Mucosa of descending colon (tissue), 3 donors: ENCODE data around the gene XKR8. TPM values are rescaled to one million over a fixed set of nuclear protein-coding genes. Genes with fewer than 3 reads are reported as not detected.

Experiments used
- ATAC-seq: fragments of 200-7000 bp; cut with Tn5 transposase; one replicate; pipeline ENCODE4 v1.9.1; 2020; ENCODE audit warnings: mild to moderate bottlenecking, moderate library complexity
- DNase-seq, 3 donors: peaks; one replicate each; pipeline ENCODE4 v3.0.0-alpha.2; 2020
- H3K36me3 ChIP-seq: fragments of 200-600 bp; one replicate; pipeline ENCODE4 v1.8.0; 2021; ENCODE audit warnings: low read depth, mild to moderate bottlenecking
- H3K4me1 ChIP-seq: fragments of 200-600 bp; one replicate; pipeline ENCODE4 v1.8.0; 2021; ENCODE audit warnings: low read depth, mild to moderate bottlenecking
- H3K4me3 ChIP-seq: fragments of 200-600 bp; one replicate; pipeline ENCODE4 v1.8.0; 2021; ENCODE audit warnings: mild to moderate bottlenecking
- H3K9me3 ChIP-seq: fragments of 200-600 bp; one replicate; pipeline ENCODE4 v1.8.0; 2021; ENCODE audit warnings: mild to moderate bottlenecking
- intact Hi-C, 2 donors: fragments of 100-400 bp; cut with DNase I in 1 of 2; cut with micrococcal nuclease in 1 of 2; formaldehyde crosslinking; loops; one replicate each; pipeline versions ENCODE4 v1.11.0 to v1.11.1; 2022; cut with DNase I, micrococcal nuclease
- total RNA-seq, 3 donors: library from RNA; stranded (reverse); fragmentation: NEBNext Ultra II Directional in 2 of 3; extraction: Animal tissue kit (Norgen Biotek cat#: 25700) in 2 of 3; gene quantifications; one replicate each; pipeline versions ENCODE4 v1.2.1 to v1.2.4, GENCODE V29; 2021 to 2023
- TF ChIP-seq, protein P1 (sequence below): fragments of 200-600 bp; IDR thresholded peaks from one replicate; pipeline ENCODE4 v1.8.0; 2022; ENCODE audit warnings: antibody characterized with exemption, mild to moderate bottlenecking
- donor health status: DM: no; HTN: no; CAD: no; lungs with moderate emphysema.
- donor health status: DM: no; HTN: no; CAD: no.
- donor health status: DM: no; HTN: yes; CAD: no.

The XKR8 gene
- total RNA-seq, 3 donors from 2014 or later = 8.2 to 9.8 (median 9.1) TPM

DNA sequence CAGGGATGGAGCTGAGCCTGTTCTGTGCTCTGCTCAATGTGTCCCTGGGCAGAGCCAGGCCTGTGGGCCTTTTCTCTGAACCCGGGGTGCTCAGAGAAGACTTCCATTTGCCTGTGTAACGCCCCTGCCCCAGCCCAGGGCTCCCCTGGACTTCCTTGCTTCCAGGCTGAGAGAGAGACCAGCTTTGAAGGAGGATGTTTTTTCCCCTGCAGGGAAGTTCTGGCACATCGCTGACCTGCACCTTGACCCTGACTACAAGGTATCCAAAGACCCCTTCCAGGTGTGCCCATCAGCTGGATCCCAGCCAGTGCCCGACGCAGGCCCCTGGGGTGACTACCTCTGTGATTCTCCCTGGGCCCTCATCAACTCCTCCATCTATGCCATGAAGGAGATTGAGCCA lies 14.8 kb upstream of the XKR8 start:
- DNase-seq (peak in 1 of 3 donors; percentile 37), ATAC-seq (no peak)
- Histone ChIP-seq H3K4me1 (no peaks in the 10 kb centered on the region), H3K36me3 (no peaks in the 10 kb centered on the region), H3K4me3 (no peak overlapping the region), H3K9me3 (no peaks in the 10 kb centered on the region)
- intact Hi-C loops = no loop called here
- TF ChIP-seq, protein P1, sequence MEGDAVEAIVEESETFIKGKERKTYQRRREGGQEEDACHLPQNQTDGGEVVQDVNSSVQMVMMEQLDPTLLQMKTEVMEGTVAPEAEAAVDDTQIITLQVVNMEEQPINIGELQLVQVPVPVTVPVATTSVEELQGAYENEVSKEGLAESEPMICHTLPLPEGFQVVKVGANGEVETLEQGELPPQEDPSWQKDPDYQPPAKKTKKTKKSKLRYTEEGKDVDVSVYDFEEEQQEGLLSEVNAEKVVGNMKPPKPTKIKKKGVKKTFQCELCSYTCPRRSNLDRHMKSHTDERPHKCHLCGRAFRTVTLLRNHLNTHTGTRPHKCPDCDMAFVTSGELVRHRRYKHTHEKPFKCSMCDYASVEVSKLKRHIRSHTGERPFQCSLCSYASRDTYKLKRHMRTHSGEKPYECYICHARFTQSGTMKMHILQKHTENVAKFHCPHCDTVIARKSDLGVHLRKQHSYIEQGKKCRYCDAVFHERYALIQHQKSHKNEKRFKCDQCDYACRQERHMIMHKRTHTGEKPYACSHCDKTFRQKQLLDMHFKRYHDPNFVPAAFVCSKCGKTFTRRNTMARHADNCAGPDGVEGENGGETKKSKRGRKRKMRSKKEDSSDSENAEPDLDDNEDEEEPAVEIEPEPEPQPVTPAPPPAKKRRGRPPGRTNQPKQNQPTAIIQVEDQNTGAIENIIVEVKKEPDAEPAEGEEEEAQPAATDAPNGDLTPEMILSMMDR = no peak

DNA sequence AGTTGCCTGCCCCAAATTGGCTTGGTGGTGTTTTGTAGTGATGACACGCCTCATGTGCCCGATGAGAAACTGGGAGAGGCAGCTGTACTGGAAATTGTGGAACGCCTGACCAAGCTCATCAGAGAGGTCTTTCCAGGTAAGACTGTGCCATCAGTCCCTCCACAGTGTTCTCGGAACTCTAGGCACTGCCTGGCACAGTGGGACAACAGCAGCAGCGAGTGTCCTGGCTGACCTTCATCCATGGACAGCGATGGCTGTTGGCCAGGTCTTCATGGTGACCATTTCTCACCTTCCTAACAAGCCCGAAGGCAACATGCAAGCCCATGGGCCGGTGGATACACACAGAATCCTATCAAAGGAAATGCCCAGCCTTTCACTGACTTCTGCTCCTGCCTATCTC lies 10.7 kb upstream of the XKR8 start:
- Histone ChIP-seq H3K4me3 (no peak overlapping the region), H3K36me3 (no peaks in the 10 kb centered on the region), H3K4me1 (peaks cover 2% of the 10 kb centered on the region), H3K9me3 (no peaks in the 10 kb centered on the region)
- intact Hi-C loops = no loop called here
- TF ChIP-seq, protein P1 = no peak
- ATAC-seq = no peak
- peak in 1 of 3 donors; percentile 19 for DNase-seq

DNA sequence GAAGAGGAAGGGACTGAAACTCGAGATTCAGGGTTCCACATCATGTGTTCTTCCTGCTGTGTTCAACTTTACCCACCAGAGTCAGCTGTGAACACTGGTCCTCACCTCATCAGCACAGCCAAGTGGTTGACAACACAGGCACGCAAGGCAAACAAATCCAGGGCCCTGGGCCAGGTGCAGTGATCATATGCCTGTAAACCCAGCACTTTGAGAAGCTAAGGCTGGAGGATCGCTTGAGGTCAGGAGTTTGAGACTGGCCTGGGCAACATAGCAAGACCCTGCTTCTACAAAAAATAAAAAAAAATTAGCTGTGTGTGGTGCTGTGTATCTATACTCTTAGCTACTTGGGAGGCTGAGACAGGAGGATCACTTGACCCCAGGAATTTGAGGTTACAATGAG lies 8.4 kb upstream of the XKR8 start:
- Histone ChIP-seq H3K9me3 (no peaks in the 10 kb centered on the region), H3K36me3 (no peaks in the 10 kb centered on the region), H3K4me3 (no peak overlapping the region), H3K4me1 (peaks cover 2% of the 10 kb centered on the region)
- DNase-seq (peak in 1 of 3 donors; percentile 21), ATAC-seq (peak; percentile 18)
- TF ChIP-seq, protein P1 = no peak
- intact Hi-C loops = no loop called here

DNA sequence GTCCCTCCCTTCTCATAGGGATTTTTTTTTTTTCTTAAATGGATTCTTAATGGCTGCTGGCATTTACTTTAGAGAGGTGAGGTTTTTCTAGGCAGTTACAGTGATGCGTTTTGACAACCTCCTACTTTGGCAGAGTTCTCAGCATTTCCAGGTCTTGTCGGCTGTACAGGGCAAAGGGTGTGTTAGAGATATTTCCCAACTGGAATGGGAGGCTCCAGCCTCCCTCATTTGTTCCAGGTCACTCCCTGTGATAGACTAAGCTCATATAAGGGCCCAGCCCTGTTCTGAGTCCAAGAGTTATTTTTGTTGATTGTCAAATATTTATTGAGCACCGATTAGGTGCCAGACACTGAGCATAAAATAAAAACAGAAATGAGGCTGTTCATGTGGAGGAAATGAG lies 7.6 kb upstream of the XKR8 start:
- intact Hi-C loops = no loop called here
- Histone ChIP-seq H3K4me3 (no peak overlapping the region), H3K9me3 (no peaks in the 10 kb centered on the region), H3K4me1 (peaks cover 2% of the 10 kb centered on the region), H3K36me3 (no peaks in the 10 kb centered on the region)
- TF ChIP-seq, protein P1 = no peak
- ATAC-seq = peak; percentile 96
- DNase-seq = peak in 1 of 3 donors; percentile 54

DNA sequence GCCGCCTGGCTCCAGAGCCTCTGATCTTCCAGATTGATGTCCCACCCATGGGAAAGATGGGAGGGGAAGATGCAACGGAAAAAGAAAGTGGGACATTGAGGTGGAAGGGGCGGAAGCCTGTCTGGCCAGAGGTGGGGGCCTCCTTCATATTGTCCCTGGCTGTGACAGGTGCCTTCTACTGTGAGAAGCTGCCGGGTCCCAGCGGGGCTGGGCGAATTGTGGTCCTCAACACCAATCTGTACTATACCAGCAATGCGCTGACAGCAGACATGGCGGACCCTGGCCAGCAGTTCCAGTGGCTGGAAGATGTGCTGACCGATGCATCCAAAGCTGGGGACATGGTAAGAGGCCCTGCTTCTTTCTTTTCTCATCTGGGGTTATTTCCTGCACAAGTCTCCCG lies 5.6 kb upstream of the XKR8 start:
- no peak overlapping the region for H3K4me3 ChIP-seq
- H3K9me3 ChIP-seq = no peaks in the 10 kb centered on the region
- no peak for DNase-seq
- intact Hi-C loops = no loop called here
- H3K4me1 ChIP-seq = peaks cover 2% of the 10 kb centered on the region
- TF ChIP-seq, protein P1 = no peak
- no peaks in the 10 kb centered on the region for H3K36me3 ChIP-seq
- no peak for ATAC-seq

DNA sequence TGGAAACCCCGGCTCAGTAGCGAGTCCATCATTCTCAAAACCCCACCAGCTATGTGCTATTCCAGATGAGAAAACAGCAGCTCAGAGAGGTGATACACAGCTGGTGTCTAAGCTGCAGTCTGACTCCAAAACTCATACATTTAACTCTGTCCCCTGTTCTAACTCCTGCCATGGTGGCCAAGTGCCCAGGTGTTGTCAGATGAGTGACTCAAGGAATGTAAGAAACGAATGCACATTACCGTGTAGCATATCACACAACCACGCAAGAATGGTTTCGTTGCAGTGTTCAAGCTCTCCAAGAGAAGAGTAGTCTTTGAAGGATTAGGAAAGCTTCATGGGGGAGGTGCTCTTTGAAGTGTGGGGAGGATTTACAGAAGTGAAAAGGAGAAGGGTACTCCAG lies 4.7 kb upstream of the XKR8 start:
- Histone ChIP-seq H3K9me3 (no peaks in the 10 kb centered on the region), H3K4me1 (peaks cover 2% of the 10 kb centered on the region), H3K36me3 (no peaks in the 10 kb centered on the region), H3K4me3 (no peak overlapping the region)
- DNase-seq (no peak), ATAC-seq (no peak)
- intact Hi-C loops = no loop called here
- TF ChIP-seq, protein P1 = no peak
